Measurements from ENCODE around the gene OXSR1.

DNA sequence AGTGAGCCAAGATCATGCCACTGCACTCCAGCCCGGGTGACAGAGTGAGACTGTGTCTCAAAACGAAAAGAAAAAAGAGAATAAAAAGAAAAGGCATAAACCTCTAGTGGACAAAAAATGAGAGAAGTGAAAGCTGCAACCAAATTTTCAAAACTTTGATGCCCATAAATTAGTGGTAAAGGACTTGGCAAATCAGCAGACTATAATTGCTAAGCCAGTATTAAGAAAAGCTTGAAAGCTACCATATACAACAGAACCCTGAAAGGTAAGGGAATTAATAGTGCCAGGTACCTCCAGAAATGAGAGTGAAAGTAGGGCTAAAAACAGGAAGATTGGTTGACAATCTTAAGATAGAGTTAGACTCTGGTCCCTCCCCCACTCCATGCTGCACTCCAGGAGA, 67.4 kb downstream of the OXSR1 start:
- no peak for TF ChIP-seq POLR2AphosphoS5 (IDR thresholded peaks at IDR 0.05; ENCODE audit: low read depth, low read length)
- TF ChIP-seq TAF1 (IDR thresholded peaks at IDR 0.05; ENCODE audit: low read depth, low read length): no peak
- no peak for TF ChIP-seq POLR2A (IDR thresholded peaks at IDR 0.05; ENCODE audit: low read depth, low read length)

Measured in GM12891 (cell line).